Tibial artery (tissue), 4 donors: Measurements from ENCODE around the gene XPO4.
A peak's percentile ranks its signal among the peaks of the same experiment; 100 is the strongest.

Experiments
- DNase-seq, 2 donors: peaks; one replicate each; pipeline ENCODE4 v3.0.0-alpha.2; 2019
- H3K27ac ChIP-seq, 2 donors: fragments of 200-600 bp; sonication (generic) in 1 of 2; 1 replicate in 1 of 2; 2 replicates in 1 of 2; pipeline ENCODE4 v1.5.1; 2018 to 2019; ENCODE audit warnings: mild to moderate bottlenecking in 1 of 2
- H3K27me3 ChIP-seq, 2 donors: fragments of 200-600 bp; sonication (generic) in 1 of 2; one replicate each; pipeline versions ENCODE4 v1.5.1 to v1.6.0; 2016 to 2019
- H3K36me3 ChIP-seq, 3 donors: fragments of 200-600 bp; sonication (generic) in 2 of 3; one replicate each; pipeline ENCODE4 v1.5.1; 2016 to 2019; ENCODE audit warnings: mild to moderate bottlenecking in 2 of 3
- H3K4me1 ChIP-seq, 4 donors: fragments of 200-600 bp; sonication (generic) in 2 of 4; 1 replicate in 3 of 4; 2 replicates in 1 of 4; pipeline ENCODE4 v1.5.1; 2016 to 2019
- H3K4me3 ChIP-seq, 2 donors: fragments of 200-600 bp; sonication (generic) in 1 of 2; 1 replicate in 1 of 2; 2 replicates in 1 of 2; pipeline ENCODE4 v1.5.1; 2018 to 2019; ENCODE audit warnings: mild to moderate bottlenecking in 2 of 2
- H3K9me3 ChIP-seq, 3 donors: fragments of 200-600 bp; sonication (generic) in 1 of 3; one replicate each; pipeline ENCODE4 v1.5.1; 2016 to 2019
- CTCF ChIP-seq, 2 experiments: fragments of 200-600 bp in 1 of 2; fragments of 450-650 bp in 1 of 2; IDR thresholded peaks; one replicate each; pipeline ENCODE4 v1.5.1; 2017 to 2019; ENCODE audit warnings: antibody characterized with exemption in 2 of 2, mild to moderate bottlenecking in 1 of 2, moderate library complexity in 1 of 2
- intact Hi-C: fragments of 100-400 bp; cut with DNase I; formaldehyde crosslinking; loops from one replicate; pipeline ENCODE4 v1.15.0; 2023; ENCODE audit warnings: low total_unique reads

The XPO4 gene

GRCh38 chr13:20814224-20814910 is 88.2 kb downstream of the XPO4 start:
- H3K27me3 ChIP-seq = no peaks in the 10 kb centered on the region
- H3K9me3 ChIP-seq = no peaks in the 10 kb centered on the region
- TF ChIP-seq CTCF (IDR thresholded peaks at IDR 0.05) = no peak
- DNase-seq = peak; percentile 94 to 96
- H3K27ac ChIP-seq = peak overlapping the region; percentile 68 to 73
- H3K4me1 ChIP-seq = peaks cover 0 to 17% (median 6%) of the 10 kb centered on the region in 4 donors
- H3K4me3 ChIP-seq = peak overlapping the region; percentile 9 to 17
- peaks cover 0 to 10% (median 2%) of the 10 kb centered on the region in 3 donors for H3K36me3 ChIP-seq
- intact Hi-C loops = no loop called here

GRCh38 chr13:20812890-20813289 is 89.7 kb downstream of the XPO4 start:
- peaks cover 0 to 17% (median 6%) of the 10 kb centered on the region in 4 donors for H3K4me1 ChIP-seq
- intact Hi-C loops = no loop called here
- no peak for DNase-seq
- no peak for TF ChIP-seq CTCF (IDR thresholded peaks at IDR 0.05)
- no peaks in the 10 kb centered on the region for H3K9me3 ChIP-seq
- no peak overlapping the region for H3K4me3 ChIP-seq
- H3K27ac ChIP-seq = peak overlapping the region in 1 of 2 donors; percentile 73
- H3K36me3 ChIP-seq = peaks cover 13 to 18% (median 16%) of the 10 kb centered on the region in 3 donors
- no peaks in the 10 kb centered on the region for H3K27me3 ChIP-seq

GRCh38 chr13:20810808-20811207 is 91.7 kb downstream of the XPO4 start:
- no peak for TF ChIP-seq CTCF (IDR thresholded peaks at IDR 0.05)
- no peaks in the 10 kb centered on the region for H3K27me3 ChIP-seq
- intact Hi-C loops = no loop called here
- H3K4me3 ChIP-seq = no peak overlapping the region
- no peaks in the 10 kb centered on the region for H3K9me3 ChIP-seq
- H3K36me3 ChIP-seq = peaks cover 13 to 28% (median 26%) of the 10 kb centered on the region in 3 donors
- H3K4me1 ChIP-seq = peaks cover 0 to 17% (median 6%) of the 10 kb centered on the region in 4 donors
- no peak overlapping the region for H3K27ac ChIP-seq
- no peak for DNase-seq

- no peak for TF ChIP-seq CTCF (IDR thresholded peaks at IDR 0.05)
- Histone ChIP-seq H3K4me3 (no peak overlapping the region), H3K9me3 (no peaks in the 10 kb centered on the region), H3K27me3 (no peaks in the 10 kb centered on the region), H3K36me3 (peaks cover 13 to 28% (median 26%) of the 10 kb centered on the region in 3 donors), H3K4me1 (peaks cover 0 to 10% (median 2%) of the 10 kb centered on the region in 4 donors), H3K27ac (no peak overlapping the region)
- intact Hi-C loops = no loop called here
- DNase-seq = no peak
Measured at GRCh38 chr13:20808874-20809273, 93.7 kb downstream of the XPO4 start.

- intact Hi-C loops = no loop called here
- H3K27me3 ChIP-seq = no peaks in the 10 kb centered on the region
- no peak for TF ChIP-seq CTCF (IDR thresholded peaks at IDR 0.05)
- no peaks in the 10 kb centered on the region for H3K4me1 ChIP-seq
- no peak overlapping the region for H3K4me3 ChIP-seq
- no peaks in the 10 kb centered on the region for H3K9me3 ChIP-seq
- no peak for DNase-seq
- H3K36me3 ChIP-seq = peaks cover 10 to 30% (median 22%) of the 10 kb centered on the region in 3 donors
- no peak overlapping the region for H3K27ac ChIP-seq
Measured at GRCh38 chr13:20803180-20803965, 99.2 kb downstream of the XPO4 start.
